Measurements from ENCODE around the gene GSK3B.

Gene GSK3B

GRCh38 chr3:120137548-120137947, 43.3 kb upstream of the GSK3B start:
- no peaks in the 10 kb centered on the region for H3K27me3 Mint-ChIP-seq (ENCODE audit: low read depth)
- no peak overlapping the region for H3K4me3 Mint-ChIP-seq
- TF ChIP-seq CTCF (IDR thresholded peaks at IDR 0.05; ENCODE audit: unreplicated experiment in 3 of 3): no peak
- no peak overlapping the region for H3K27ac Mint-ChIP-seq
- no peaks in the 10 kb centered on the region for H3K4me1 Mint-ChIP-seq
- no peaks in the 10 kb centered on the region for H3K9me3 Mint-ChIP-seq
- no peaks in the 10 kb centered on the region for H3K36me3 Mint-ChIP-seq (ENCODE audit: low read depth)

- H3K36me3 Mint-ChIP-seq (ENCODE audit: low read depth): no peaks in the 10 kb centered on the region
- TF ChIP-seq CTCF (IDR thresholded peaks at IDR 0.05; ENCODE audit: unreplicated experiment in 3 of 3): no peak
- no peak overlapping the region for H3K27ac Mint-ChIP-seq
- H3K27me3 Mint-ChIP-seq (ENCODE audit: low read depth): no peaks in the 10 kb centered on the region
- H3K4me3 Mint-ChIP-seq: no peak overlapping the region
- no peaks in the 10 kb centered on the region for H3K9me3 Mint-ChIP-seq
- no peaks in the 10 kb centered on the region for H3K4me1 Mint-ChIP-seq
Measured at GRCh38 chr3:120130656-120131055, 36.4 kb upstream of the GSK3B start.

- no peak overlapping the region for H3K4me3 Mint-ChIP-seq
- TF ChIP-seq CTCF (IDR thresholded peaks at IDR 0.05; ENCODE audit: unreplicated experiment in 3 of 3): no peak
- H3K9me3 Mint-ChIP-seq: no peaks in the 10 kb centered on the region
- no peaks in the 10 kb centered on the region for H3K27me3 Mint-ChIP-seq (ENCODE audit: low read depth)
- no peaks in the 10 kb centered on the region for H3K36me3 Mint-ChIP-seq (ENCODE audit: low read depth)
- H3K4me1 Mint-ChIP-seq: no peaks in the 10 kb centered on the region
- H3K27ac Mint-ChIP-seq: no peak overlapping the region
Measured at GRCh38 chr3:120129718-120130513, 35.7 kb upstream of the GSK3B start.

- Mint-ChIP-seq H3K27ac (no peak overlapping the region), H3K36me3 (ENCODE audit: low read depth) (no peaks in the 10 kb centered on the region), H3K4me1 (no peaks in the 10 kb centered on the region), H3K4me3 (no peak overlapping the region), H3K27me3 (ENCODE audit: low read depth) (no peaks in the 10 kb centered on the region), H3K9me3 (no peaks in the 10 kb centered on the region)
- no peak for TF ChIP-seq CTCF (IDR thresholded peaks at IDR 0.05; ENCODE audit: unreplicated experiment in 3 of 3)
Measured at GRCh38 chr3:120129051-120129450, 34.8 kb upstream of the GSK3B start.

- Mint-ChIP-seq H3K27ac (no peak overlapping the region), H3K4me1 (no peaks in the 10 kb centered on the region), H3K4me3 (no peak overlapping the region), H3K27me3 (ENCODE audit: low read depth) (no peaks in the 10 kb centered on the region), H3K36me3 (ENCODE audit: low read depth) (no peaks in the 10 kb centered on the region), H3K9me3 (no peaks in the 10 kb centered on the region)
- no peak for TF ChIP-seq CTCF (IDR thresholded peaks at IDR 0.05; ENCODE audit: unreplicated experiment in 3 of 3)
Measured at GRCh38 chr3:120125992-120126391, 31.7 kb upstream of the GSK3B start.

All from nephron (organoid).